ENCODE measurements around the gene RHOBTB3.

GRCh38 chr5:95794070-95794516 is 63.0 kb downstream of the RHOBTB3 start:
- TF ChIP-seq POLR2AphosphoS5 (IDR thresholded peaks at IDR 0.05) (no peak), CTCF (IDR thresholded peaks at IDR 0.05) (no peak)

All from suprapubic skin (tissue), 3 donors.